Prostate gland (tissue), 2 donors: Measurements from ENCODE around the gene AP3B1.

Experiments
- CTCF ChIP-seq, 4 experiments: fragments of 200-600 bp in 2 of 4; fragments of 450-650 bp in 2 of 4; sonication (generic) in 2 of 4; IDR thresholded peaks; 1 replicate in 3 of 4; 2 replicates in 1 of 4; pipeline ENCODE4 v1.5.1; 2016 to 2019; ENCODE audit warnings: antibody characterized with exemption in 4 of 4, mild to moderate bottlenecking in 2 of 4, moderate library complexity in 2 of 4
- POLR2A ChIP-seq: fragments of 450-650 bp; IDR thresholded peaks from one replicate; pipeline ENCODE4 v1.6.1; 2016; ENCODE audit warnings: antibody characterized with exemption, mild to moderate bottlenecking
- POLR2AphosphoS5 ChIP-seq: sonication (generic); formaldehyde crosslinking; IDR thresholded peaks from one replicate; pipeline ENCODE4 v1.6.1; 2017; ENCODE audit warnings: antibody characterized with exemption

GRCh38 chr5:78190402-78190801 lies 104.1 kb downstream of the AP3B1 start:
- TF ChIP-seq CTCF (IDR thresholded peaks at IDR 0.05) = no peak
- no peak for TF ChIP-seq POLR2AphosphoS5
- TF ChIP-seq POLR2A = no peak
